ENCODE data around the gene S100A8.
"Not testable (repeated sequence)": the region's sequence is repeated elsewhere in the genome, so short reads cannot be mapped to it uniquely, and the experiment has no call there.

Gene S100A8

GRCh38 chr1:153390938-153391710 lies at the start of gene S100A8:
Gene S100A8 (minus strand): TSS chr1:153391073. CDS start chr1:153390535, 538 bp downstream.
- no peak for DNase-seq (ENCODE audit: low spot score)

DNA sequence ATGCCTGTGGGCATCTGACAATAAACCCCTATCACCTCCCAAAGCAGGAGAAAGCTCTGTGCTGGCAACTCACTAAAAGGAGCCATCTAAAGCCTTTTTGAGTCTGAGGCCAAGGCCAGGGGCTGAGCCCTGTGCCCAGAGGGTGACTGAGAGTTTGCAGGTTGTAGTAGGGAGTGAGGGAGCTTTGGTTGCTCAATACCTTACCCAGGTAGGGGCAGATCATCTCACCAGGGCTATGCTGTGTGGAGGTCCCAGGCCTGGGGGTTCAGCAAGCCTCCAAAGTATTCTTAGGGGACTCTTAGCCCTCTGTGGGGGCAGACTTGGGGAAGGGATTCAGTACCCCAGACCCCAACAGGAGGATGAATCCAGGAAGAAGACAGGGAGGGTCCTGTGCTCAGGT lies 48.4 kb upstream of the S100A8 start:
- DNase-seq (ENCODE audit: low spot score): no peak

- DNase-seq (ENCODE audit: low spot score): no peak
Observed at GRCh38 chr1:153438599-153438998, 47.7 kb upstream of the S100A8 start.

- no peak for DNase-seq (ENCODE audit: low spot score)
Observed at GRCh38 chr1:153437236-153437635, 46.4 kb upstream of the S100A8 start.

- DNase-seq (ENCODE audit: low spot score): no peak
Observed at GRCh38 chr1:153434746-153435455, 44.0 kb upstream of the S100A8 start.

- DNase-seq (ENCODE audit: low spot score): no peak
Observed at GRCh38 chr1:153432874-153433681, 42.2 kb upstream of the S100A8 start.

DNA sequence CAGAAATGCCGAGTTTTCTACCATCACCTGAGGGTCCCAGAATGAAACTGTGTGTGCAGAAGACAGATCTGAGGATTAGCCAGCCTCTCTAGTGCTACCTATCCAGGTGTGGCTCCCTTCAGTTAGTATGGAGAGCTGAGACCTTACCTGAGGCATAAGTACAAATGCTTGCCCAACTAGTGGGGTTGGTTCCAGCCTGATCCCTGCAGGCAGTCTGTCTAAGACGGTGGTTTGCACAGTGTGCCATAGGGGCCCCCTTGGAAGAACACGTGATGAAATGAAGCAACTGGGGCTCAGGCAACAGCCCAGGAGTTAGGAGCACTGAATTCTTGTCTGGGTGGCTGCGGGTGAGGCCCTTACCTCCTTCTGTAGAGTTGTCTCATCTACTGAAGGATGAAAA lies 41.1 kb upstream of the S100A8 start:
- no peak for DNase-seq (ENCODE audit: low spot score)

- DNase-seq (ENCODE audit: low spot score): no peak
Observed at GRCh38 chr1:153431427-153431826, 40.6 kb upstream of the S100A8 start.

- no peak for DNase-seq (ENCODE audit: low spot score)
Observed at GRCh38 chr1:153431002-153431401, 40.1 kb upstream of the S100A8 start.

GRCh38 chr1:153430561-153430960 lies 39.7 kb upstream of the S100A8 start:
- DNase-seq (ENCODE audit: low spot score): no peak

DNA sequence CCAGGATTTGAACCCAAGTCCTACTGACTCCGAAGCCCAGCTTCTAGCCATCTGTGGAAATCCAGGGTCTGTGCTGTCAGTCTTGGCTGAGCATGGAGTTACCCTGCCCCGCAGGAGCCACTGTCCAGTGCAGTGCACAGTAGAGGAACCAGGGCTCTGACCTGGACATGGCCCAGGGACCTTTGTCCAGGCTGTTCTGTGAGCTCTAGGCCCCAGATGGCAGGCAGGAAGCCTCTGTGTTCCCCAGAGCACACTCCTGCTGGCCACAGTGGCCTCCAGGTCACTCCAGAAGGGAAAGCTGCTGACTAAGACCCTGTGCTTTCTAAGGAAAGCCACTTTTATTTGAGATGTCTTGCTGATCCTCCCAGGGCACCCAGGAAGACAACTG lies 39.3 kb upstream of the S100A8 start:
- no peak for DNase-seq (ENCODE audit: low spot score)

DNA sequence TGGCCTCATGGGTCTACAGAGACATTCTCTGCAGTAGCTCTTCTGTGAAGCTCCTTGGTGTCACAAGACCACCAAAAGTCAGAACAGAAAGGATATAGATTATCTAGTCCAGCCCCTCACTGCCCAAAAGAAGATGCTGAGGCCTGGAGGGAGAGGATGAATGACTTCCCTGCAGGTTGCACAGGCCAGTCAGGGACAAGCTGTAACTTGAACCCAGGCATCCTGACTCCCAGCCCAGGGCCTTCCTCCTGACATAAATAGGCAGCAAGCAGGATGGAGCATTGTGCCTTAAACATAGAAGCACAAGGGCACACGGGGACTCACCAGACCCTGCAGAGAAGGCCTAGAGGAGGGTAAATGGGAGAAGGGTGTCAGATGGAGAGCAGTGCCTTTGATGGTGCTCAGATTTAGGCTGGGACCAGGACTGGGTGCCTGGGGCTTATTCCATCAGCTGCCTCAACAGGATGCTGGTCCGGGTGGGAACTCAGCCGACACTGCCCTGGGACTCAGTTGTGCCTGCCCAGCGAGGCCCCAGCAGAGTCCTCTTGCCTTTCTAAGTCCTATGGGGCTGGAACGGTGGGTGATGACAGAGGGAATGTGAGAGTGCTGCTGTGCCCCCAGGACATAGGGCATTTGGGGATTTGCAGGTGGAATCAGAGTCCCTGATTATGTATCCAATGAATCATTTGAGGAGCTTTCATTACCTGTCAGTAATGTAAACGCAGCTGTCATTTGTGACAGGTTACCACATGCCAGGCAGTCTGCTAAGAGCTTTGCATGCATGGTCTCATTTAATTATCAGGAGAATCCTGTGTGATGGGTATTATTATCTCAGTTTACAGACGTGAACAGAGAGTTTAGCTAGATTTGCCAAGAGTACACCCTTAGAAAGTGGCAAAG lies 38.6 kb upstream of the S100A8 start:
- no peak for DNase-seq (ENCODE audit: low spot score)

GRCh38 chr1:153428791-153429190 lies 37.9 kb upstream of the S100A8 start:
- no peak for DNase-seq (ENCODE audit: low spot score)

DNA sequence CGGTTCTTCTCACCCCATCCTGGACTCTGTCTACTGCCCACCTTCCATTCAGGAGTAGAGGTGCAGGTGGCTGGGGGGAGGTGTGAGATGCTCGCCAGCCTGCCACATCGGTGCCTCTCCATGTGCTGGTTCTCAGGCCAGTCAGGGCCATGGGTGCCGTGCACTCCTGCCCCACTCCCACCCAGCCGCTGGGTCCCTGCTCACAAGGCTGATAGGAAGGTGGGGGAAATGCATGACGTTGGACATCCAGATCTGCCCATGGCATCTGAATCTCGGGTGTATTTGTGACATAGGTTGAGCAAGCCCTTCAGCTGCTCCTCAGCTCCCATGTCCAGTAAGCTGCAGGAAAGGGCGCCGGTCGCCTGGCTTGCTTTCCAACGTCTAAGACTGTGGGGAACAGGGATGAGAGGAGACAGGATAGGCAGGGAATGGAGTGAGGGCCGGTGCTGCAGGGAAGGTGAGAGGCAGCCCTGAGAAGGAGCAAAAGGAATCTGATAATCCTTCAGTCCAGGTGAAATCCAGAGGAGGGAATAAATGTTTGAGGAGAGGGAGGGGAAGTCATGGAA lies 37.3 kb upstream of the S100A8 start:
- no peak for DNase-seq (ENCODE audit: low spot score)

DNA sequence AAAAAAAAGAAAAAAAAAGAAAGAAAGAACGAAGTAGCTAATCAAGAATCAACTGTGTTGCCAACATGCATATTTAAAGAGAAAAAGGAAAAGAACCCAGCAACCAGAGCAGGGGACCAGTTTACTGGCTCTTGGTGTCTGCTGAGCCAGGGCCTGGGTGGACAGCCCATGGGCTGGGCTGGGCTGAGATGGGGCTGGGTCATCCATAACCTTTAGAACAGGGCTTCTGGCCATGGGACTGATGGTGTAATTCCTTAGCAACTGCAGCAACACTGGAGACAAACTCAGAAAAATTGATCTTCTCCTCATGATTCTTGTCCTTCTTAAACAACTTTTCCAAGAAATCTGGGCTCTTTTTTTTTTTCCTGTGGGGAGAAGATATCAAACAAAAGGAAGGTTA lies 35.9 kb upstream of the S100A8 start:
- DNase-seq (ENCODE audit: low spot score): no peak

- DNase-seq (ENCODE audit: low spot score): peak; percentile 67
Observed at GRCh38 chr1:153422450-153423068, 31.7 kb upstream of the S100A8 start.

DNA sequence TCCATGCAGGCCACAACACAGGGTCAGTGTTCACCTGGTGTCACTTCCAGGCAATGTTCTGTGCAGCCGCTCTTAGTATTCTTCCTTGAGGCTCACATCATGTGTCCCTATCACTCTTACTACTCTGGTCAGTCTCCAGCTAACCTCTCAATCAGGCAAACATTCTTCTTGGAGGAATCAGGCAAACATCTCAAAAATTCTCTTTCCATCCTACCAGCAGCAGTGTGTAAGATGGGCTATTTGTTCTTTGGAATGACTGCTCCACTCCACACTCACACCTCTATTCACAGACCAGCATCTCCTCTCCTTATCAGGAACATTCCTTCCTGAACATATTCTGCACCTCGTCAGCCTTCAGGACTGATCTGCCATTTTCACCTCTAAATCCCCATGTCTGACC lies 29.4 kb upstream of the S100A8 start:
- DNase-seq (ENCODE audit: low spot score): no peak

GRCh38 chr1:153419436-153419793 lies 28.5 kb upstream of the S100A8 start:
- DNase-seq (ENCODE audit: low spot score): not testable (repeated sequence)

DNA sequence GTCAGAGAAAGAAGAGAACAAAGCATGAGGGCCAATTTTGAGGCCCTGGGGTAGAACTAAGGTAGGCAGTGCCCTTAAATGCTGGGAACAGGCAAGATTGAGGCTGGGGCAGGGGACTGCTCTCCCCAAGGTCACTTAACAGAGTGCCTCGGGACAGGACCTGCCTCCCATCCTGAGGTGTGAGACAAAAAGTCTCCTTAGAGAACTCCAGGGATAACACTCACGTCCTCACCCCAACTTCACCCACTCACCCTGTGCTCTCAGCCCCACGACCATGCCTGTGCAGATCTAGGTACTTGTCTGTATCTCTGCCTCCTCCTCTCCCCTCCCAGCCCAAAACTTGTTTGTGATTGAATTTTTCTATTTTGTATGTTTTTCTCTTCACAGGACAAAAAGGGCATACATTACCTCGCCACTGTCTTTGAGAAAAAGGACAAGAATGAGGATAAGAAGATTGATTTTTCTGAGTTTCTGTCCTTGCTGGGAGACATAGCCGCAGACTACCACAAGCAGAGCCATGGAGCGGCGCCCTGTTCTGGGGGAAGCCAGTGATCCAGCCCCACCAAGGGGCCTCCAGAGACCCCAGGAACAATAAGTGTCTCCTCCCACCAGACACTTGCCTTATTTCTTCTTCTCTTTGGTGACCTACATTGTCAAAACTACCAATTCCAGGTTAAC lies 28.0 kb upstream of the S100A8 start:
- DNase-seq (ENCODE audit: low spot score): not testable (repeated sequence)

GRCh38 chr1:153417136-153417888 lies 26.4 kb upstream of the S100A8 start:
- DNase-seq (ENCODE audit: low spot score): no peak

All from AG08395 (cell line).